ENCODE data around the gene IER2. TPM values are rescaled to one million over a fixed set of nuclear protein-coding genes. Genes with fewer than 3 reads are reported as not detected.

IER2 gene
- total and polyA plus RNA-seq, 9 of the 15 experiments (the other 6 are each of a cell fraction or from before 2014, with no cell fraction given): 4.5 to 205 (median 23.7) TPM

DNA sequence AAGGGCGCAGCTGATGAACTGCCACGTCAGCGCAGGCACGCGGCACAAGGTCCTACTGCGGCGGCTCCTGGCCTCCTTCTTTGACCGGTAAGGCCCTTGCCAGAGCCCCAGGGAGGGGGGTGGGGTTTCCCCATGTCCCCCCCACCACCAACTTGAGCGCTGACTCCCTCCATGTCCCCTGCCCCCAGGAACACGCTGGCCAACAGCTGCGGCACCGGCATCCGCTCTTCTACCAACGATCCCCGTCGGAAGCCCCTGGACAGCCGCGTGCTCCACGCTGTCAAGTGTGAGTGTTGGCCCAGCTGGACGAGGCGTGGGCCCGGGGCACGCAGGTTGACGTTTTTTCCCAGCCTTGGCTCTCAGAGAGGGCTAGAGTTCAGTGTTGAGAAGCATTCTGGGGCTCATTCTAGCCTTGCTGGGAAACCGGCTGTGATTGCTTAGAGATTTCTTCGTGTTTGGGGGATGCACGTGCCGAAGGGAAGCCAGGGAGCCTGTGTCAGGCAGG, 12.9 kb upstream of the IER2 start:
- Histone ChIP-seq H3K4me1 (replicated peaks in 1 of 2; ENCODE audit: control insufficient read depth in 2 of 2, insufficient read depth in 2 of 2, low read length in 2 of 2) (peaks cover 5 to 32% of the 10 kb centered on the region in 2 experiments; a peak in 4 of 5 replicates), H3K4me3 (no peak overlapping the region), H3K9me1 (ENCODE audit: control insufficient read depth, insufficient read depth, low read length) (no peaks in the 10 kb centered on the region), H3K9ac (ENCODE audit: insufficient read depth in 1 of 2, low read depth in 2 of 2, low read length in 2 of 2) (no peak overlapping the region; a peak in 1 of 4 replicates), H3K4me2 (ENCODE audit: insufficient read depth, low read length) (no peak overlapping the region), H4K20me1 (replicated peaks; ENCODE audit: control insufficient read depth, insufficient read depth, low read length) (peaks cover 11% of the 10 kb centered on the region; the same call in 1 of the 2 replicates), H3K27me3 (ENCODE audit: control insufficient read depth in 2 of 2, insufficient read depth in 2 of 2, low read length in 2 of 2) (no peaks in the 10 kb centered on the region), H3K9me3 (replicated peaks; ENCODE audit: control insufficient read depth, insufficient read depth, low read depth, low read length) (no peaks in the 10 kb centered on the region), H3K27ac (ENCODE audit: extremely low read depth, low read depth, low read length) (no peak overlapping the region), H2AFZ (ENCODE audit: low read depth, low read length) (no peak overlapping the region), H3K36me3 (ENCODE audit: control insufficient read depth, insufficient read depth, low read length) (peaks cover 75% of the 10 kb centered on the region), H3K79me2 (ENCODE audit: control insufficient read depth, insufficient read depth, low read length) (peaks cover 28% of the 10 kb centered on the region)
- WGBS (ENCODE audit: insufficient coverage, low coverage, missing lambda C conversion rate): 90% methylated on average over 25 of the region's 28 CpGs
- DNase-seq (ENCODE audit: extremely low read depth in 1 of 4, low spot score in 3 of 4) (no peak), ATAC-seq (no peak), FAIRE-seq (no peak)
- CTCF ChIA-PET (ENCODE audit: low intra/inter-chr PET ratio): no interaction called here
- BruUV-seq (replicated peaks): no TSS peak
- TF ChIP-seq RBFOX2 (IDR thresholded peaks at IDR 0.05; ENCODE audit: low read depth, low read length): peak; percentile 28; the same call in 1 of the 2 replicates
- no peak for TF ChIP-seq NFE2 (IDR thresholded peaks at IDR 0.05; ENCODE audit: low read depth)
- peak; percentile 57 for TF ChIP-seq POLR2G (IDR thresholded peaks at IDR 0.05; ENCODE audit: low read depth, low read length)
- intact Hi-C loops (cut with micrococcal nuclease) (no loop called here), in situ Hi-C loops (cut with MboI) (no loop called here)
- POLR2A ChIA-PET: interaction anchor here (1.0 to 1.7 kb wide), 2 partner anchors 12 to 15 kb away, joined by 4 to 6 read pairs; no protein-coding TSS in a partner anchor

- no peak for DNase-seq (ENCODE audit: extremely low read depth in 1 of 4, low spot score in 3 of 4)
- ChIA-PET CTCF (ENCODE audit: low intra/inter-chr PET ratio) (no interaction called here), POLR2A (interaction anchor here (0.7 to 1.6 kb wide), 5 partner anchors 9 to 15 kb away, joined by 4 to 11 read pairs (median 5); partner anchors contain the start of genes IER2 and STX10)
- 94% methylated on average over 24 of the region's 40 CpGs for WGBS (ENCODE audit: insufficient coverage, low coverage, missing lambda C conversion rate)
- BruUV-seq (replicated peaks): no TSS peak
- Histone ChIP-seq H3K4me1 (replicated peaks in 1 of 2; ENCODE audit: control insufficient read depth in 2 of 2, insufficient read depth in 2 of 2, low read length in 2 of 2) (peaks cover 4 to 36% of the 10 kb centered on the region in 2 experiments; a peak in 4 of 5 replicates), H3K9me1 (ENCODE audit: control insufficient read depth, insufficient read depth, low read length) (no peaks in the 10 kb centered on the region), H3K4me3 (no peak overlapping the region), H3K9ac (ENCODE audit: insufficient read depth in 1 of 2, low read depth in 2 of 2, low read length in 2 of 2) (peak overlapping the region in 1 of 2 experiments; percentile 58; a peak in 2 of 4 replicates), H3K36me3 (ENCODE audit: control insufficient read depth, insufficient read depth, low read length) (peaks cover 65% of the 10 kb centered on the region; the same call in 2 of the 3 replicates), H3K79me2 (ENCODE audit: control insufficient read depth, insufficient read depth, low read length) (peaks cover 18% of the 10 kb centered on the region; the same call in 2 of the 3 replicates), H3K4me2 (ENCODE audit: insufficient read depth, low read length) (no peak overlapping the region), H4K20me1 (replicated peaks; ENCODE audit: control insufficient read depth, insufficient read depth, low read length) (0 out of 2 replicates have a peak, but pooled peaks cover 3% of the 10 kb centered on the region), H2AFZ (ENCODE audit: low read depth, low read length) (no peak overlapping the region), H3K27me3 (ENCODE audit: control insufficient read depth in 2 of 2, insufficient read depth in 2 of 2, low read length in 2 of 2) (no peaks in the 10 kb centered on the region), H3K9me3 (replicated peaks; ENCODE audit: control insufficient read depth, insufficient read depth, low read depth, low read length) (no peaks in the 10 kb centered on the region), H3K27ac (ENCODE audit: extremely low read depth, low read depth, low read length) (no peak overlapping the region)
- FAIRE-seq: no peak
- no peak for ATAC-seq
- TF ChIP-seq ZBTB7A (IDR thresholded peaks at IDR 0.05; ENCODE audit: borderline replicate concordance, control insufficient read depth, low read depth, low read length): 0 out of 2 replicates have a peak, but pooled peaks have one; percentile 18
- TF ChIP-seq ARHGAP35 (IDR thresholded peaks at IDR 0.05; ENCODE audit: partially characterized antibody): no peak
- TF ChIP-seq ZBTB33 (CRISPR knock-in tag; IDR thresholded peaks at IDR 0.05): peak; percentile 86
- TF ChIP-seq POLR2G (IDR thresholded peaks at IDR 0.05; ENCODE audit: low read depth, low read length): peak; percentile 61
- intact Hi-C loops (cut with micrococcal nuclease): no loop called here
- in situ Hi-C loops (cut with MboI): no loop called here
Observed at GRCh38 chr19:13138171-13138915, 11.9 kb upstream of the IER2 start.
